WTC11 (cell line): ENCODE data around the gene SERPINF2. TPM values are rescaled to one million over a fixed set of nuclear protein-coding genes. Genes with fewer than 3 reads are reported as not detected.

ENCODE experiments used
- ATAC-seq: fragments of 200-7000 bp; cut with Tn5 transposase; 2 replicates; pipeline ENCODE4 v1.10.0; 2021; ENCODE audit warnings: mild to moderate bottlenecking, moderate library complexity
- CTCF ChIA-PET: fragments of 300-600 bp; sonication (Branson Sonifier 250); formaldehyde crosslinking; loops from one replicate; lab custom pipeline; 2021; ENCODE audit warnings: antibody characterized with exemption; lab: Charles Lee
- POLR2A ChIA-PET: fragments of 350-600 bp; sonication (Branson Sonifier 250); formaldehyde crosslinking; loops from one replicate; lab custom pipeline; 2021; ENCODE audit warnings: antibody characterized with exemption; lab: Charles Lee
- DNase-seq: peaks from one replicate; pipeline ENCODE4 v3.0.0; 2021; ENCODE audit warnings: low spot score
- H3K27ac Mint-ChIP-seq: 2 replicates; pipeline ENCODE4 v1.8.0; 2021; ENCODE audit warnings: mixed read lengths
- H3K27me3 Mint-ChIP-seq: 2 replicates; pipeline ENCODE4 v1.8.0; 2021; ENCODE audit warnings: low read depth, mild to moderate bottlenecking, moderate library complexity, mixed read lengths
- H3K36me3 Mint-ChIP-seq: 2 replicates; pipeline ENCODE4 v1.8.0; 2021; ENCODE audit warnings: mixed read lengths
- H3K4me1 Mint-ChIP-seq: 2 replicates; pipeline ENCODE4 v1.8.0; 2022; ENCODE audit warnings: mixed read lengths
- H3K4me3 Mint-ChIP-seq: 2 replicates; pipeline ENCODE4 v1.8.0; 2021; ENCODE audit warnings: mild to moderate bottlenecking, moderate library complexity, mixed read lengths
- H3K9me3 Mint-ChIP-seq: 2 replicates; pipeline ENCODE4 v1.8.0; 2021; ENCODE audit warnings: mixed read lengths
- CREB1 ChIP-seq: sonication (generic); formaldehyde crosslinking; IDR thresholded peaks from 2 replicates; pipeline ENCODE4 v1.8.0; 2023; ENCODE audit warnings: mild to moderate bottlenecking, missing genetic modification reagents
- FOXP1 ChIP-seq: sonication (generic); formaldehyde crosslinking; IDR thresholded peaks from 2 replicates; pipeline ENCODE4 v1.8.0; 2022; ENCODE audit warnings: missing genetic modification reagents, mild to moderate bottlenecking, moderate library complexity, borderline replicate concordance
- GABPB1 ChIP-seq: sonication (generic); formaldehyde crosslinking; IDR thresholded peaks from 2 replicates; pipeline ENCODE4 v1.8.1; 2023; ENCODE audit warnings: mild to moderate bottlenecking, missing genetic modification reagents
- GRHL2 ChIP-seq: fragments of 250-450 bp; sonication (Bioruptor Pico); IDR thresholded peaks from 2 replicates; pipeline ENCODE4 v1.8.0; 2022; ENCODE audit warnings: mild to moderate bottlenecking, moderate library complexity; ENCODE audit not compliant: insufficient replicate concordance, severe bottlenecking
- JAZF1 ChIP-seq: fragments of 250-450 bp; sonication (Bioruptor Pico); IDR thresholded peaks from 2 replicates; pipeline ENCODE4 v1.9.0; 2021; ENCODE audit warnings: moderate library complexity, mild to moderate bottlenecking, inconsistent platforms
- OVOL2 ChIP-seq: fragments of 250-450 bp; sonication (Bioruptor Pico); IDR thresholded peaks from 2 replicates; pipeline ENCODE4 v1.9.0; 2021; ENCODE audit warnings: mild to moderate bottlenecking, borderline replicate concordance
- PRRX2 ChIP-seq: fragments of 250-450 bp; sonication (Bioruptor Pico); IDR thresholded peaks from 2 replicates; pipeline ENCODE4 v1.8.0; 2021; ENCODE audit warnings: mild to moderate bottlenecking
- ZNF138 ChIP-seq: sonication (generic); formaldehyde crosslinking; conservative IDR thresholded peaks from 2 replicates; pipeline ENCODE4 v1.8.1; 2022; ENCODE audit warnings: mild to moderate bottlenecking, moderate library complexity, missing genetic modification reagents
- ZNF232 ChIP-seq: sonication (generic); formaldehyde crosslinking; IDR thresholded peaks from 2 replicates; pipeline ENCODE4 v1.8.0; 2022; ENCODE audit warnings: mild to moderate bottlenecking, missing genetic modification reagents
- ZNF396 ChIP-seq: fragments of 250-450 bp; sonication (Bioruptor Pico); IDR thresholded peaks from 2 replicates; pipeline ENCODE4 v1.8.0; 2021; ENCODE audit warnings: mild to moderate bottlenecking, moderate library complexity, borderline replicate concordance
- ZNF425 ChIP-seq: fragments of 250-450 bp; sonication (Bioruptor Pico); conservative IDR thresholded peaks from 2 replicates; pipeline ENCODE4 v1.9.0; 2021; ENCODE audit warnings: mild to moderate bottlenecking
- ZSCAN18 ChIP-seq: fragments of 250-450 bp; sonication (Bioruptor Pico); IDR thresholded peaks from 2 replicates; pipeline ENCODE4 v2.1.2; 2022; ENCODE audit warnings: mild to moderate bottlenecking, moderate library complexity
- total RNA-seq: library from RNA; stranded (reverse); gene quantifications from 3 replicates; pipeline ENCODE4 v1.2.3, GENCODE V29; 2021
- TF ChIP-seq, protein P1 (sequence below): sonication (generic); formaldehyde crosslinking; IDR thresholded peaks from 2 replicates; pipeline ENCODE4 v1.8.0; 2023; ENCODE audit warnings: missing genetic modification reagents
- TF ChIP-seq, protein P2 (sequence below): sonication (generic); formaldehyde crosslinking; IDR thresholded peaks from 2 replicates; pipeline ENCODE4 v1.8.1; 2022; ENCODE audit warnings: low read depth, mild to moderate bottlenecking, moderate library complexity, missing genetic modification reagents, borderline replicate concordance
- TF ChIP-seq, protein P3 (sequence below): sonication (generic); formaldehyde crosslinking; IDR thresholded peaks from 2 replicates; pipeline ENCODE4 v1.8.1; 2022; ENCODE audit warnings: mild to moderate bottlenecking, moderate library complexity, missing genetic modification reagents
- TF ChIP-seq, protein P4 (sequence below): sonication (generic); formaldehyde crosslinking; IDR thresholded peaks from 2 replicates; pipeline ENCODE4 v1.8.1; 2023; ENCODE audit warnings: mild to moderate bottlenecking, missing genetic modification reagents
- TF ChIP-seq, protein P5 (sequence below): sonication (generic); formaldehyde crosslinking; IDR thresholded peaks from 2 replicates; pipeline ENCODE4 v1.8.0; 2022; ENCODE audit warnings: mild to moderate bottlenecking, missing genetic modification reagents
- TF ChIP-seq, protein P6 (sequence below): fragments of 250-450 bp; sonication (Bioruptor Pico); IDR thresholded peaks from 2 replicates; pipeline ENCODE4 v1.9.0; 2021; ENCODE audit warnings: mild to moderate bottlenecking

The SERPINF2 gene
- total RNA-seq, 1 experiment from 2014 or later = 1.6 TPM

GRCh38 chr17:1730326-1731193 is 12.1 kb upstream of the SERPINF2 start:
- CTCF ChIA-PET = no interaction called here
- DNase-seq (no peak), ATAC-seq (no peak)
- Mint-ChIP-seq H3K4me3 (no peak overlapping the region), H3K27ac (no peak overlapping the region), H3K9me3 (no peaks in the 10 kb centered on the region), H3K4me1 (peaks cover 1% of the 10 kb centered on the region; the same call in 1 of the 2 replicates), H3K27me3 (no peaks in the 10 kb centered on the region), H3K36me3 (no peaks in the 10 kb centered on the region; the same call in 1 of the 2 replicates)
- TF ChIP-seq ZNF396 = no peak
- TF ChIP-seq ZNF138 = no peak
- POLR2A ChIA-PET = no interaction called here

- ChIA-PET POLR2A (interaction anchor here (0.6 kb wide), 1 partner anchor 499 kb away, joined by 6 read pairs; no protein-coding TSS in a partner anchor), CTCF (no interaction called here)
- DNase-seq = no peak
- no peaks in the 10 kb centered on the region for H3K4me1 Mint-ChIP-seq
- TF ChIP-seq FOXP1 (CRISPR knock-in tag) = no peak
- no peak for TF ChIP-seq OVOL2 (CRISPR knock-in tag)
- TF ChIP-seq, protein P1, sequence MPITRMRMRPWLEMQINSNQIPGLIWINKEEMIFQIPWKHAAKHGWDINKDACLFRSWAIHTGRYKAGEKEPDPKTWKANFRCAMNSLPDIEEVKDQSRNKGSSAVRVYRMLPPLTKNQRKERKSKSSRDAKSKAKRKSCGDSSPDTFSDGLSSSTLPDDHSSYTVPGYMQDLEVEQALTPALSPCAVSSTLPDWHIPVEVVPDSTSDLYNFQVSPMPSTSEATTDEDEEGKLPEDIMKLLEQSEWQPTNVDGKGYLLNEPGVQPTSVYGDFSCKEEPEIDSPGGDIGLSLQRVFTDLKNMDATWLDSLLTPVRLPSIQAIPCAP = no peak
- no peak for TF ChIP-seq GRHL2 (CRISPR knock-in tag)
- TF ChIP-seq, protein P2, sequence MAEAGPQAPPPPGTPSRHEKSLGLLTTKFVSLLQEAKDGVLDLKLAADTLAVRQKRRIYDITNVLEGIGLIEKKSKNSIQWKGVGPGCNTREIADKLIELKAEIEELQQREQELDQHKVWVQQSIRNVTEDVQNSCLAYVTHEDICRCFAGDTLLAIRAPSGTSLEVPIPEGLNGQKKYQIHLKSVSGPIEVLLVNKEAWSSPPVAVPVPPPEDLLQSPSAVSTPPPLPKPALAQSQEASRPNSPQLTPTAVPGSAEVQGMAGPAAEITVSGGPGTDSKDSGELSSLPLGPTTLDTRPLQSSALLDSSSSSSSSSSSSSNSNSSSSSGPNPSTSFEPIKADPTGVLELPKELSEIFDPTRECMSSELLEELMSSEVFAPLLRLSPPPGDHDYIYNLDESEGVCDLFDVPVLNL (CRISPR knock-in tag) = no peak
- no peak for TF ChIP-seq ZSCAN18 (CRISPR knock-in tag)
- TF ChIP-seq ZNF232 (CRISPR knock-in tag) = no peak
- TF ChIP-seq ZNF138 = no peak
- no peak for TF ChIP-seq GABPB1
- TF ChIP-seq ZNF425 (CRISPR knock-in tag) = no peak
- no peak overlapping the region for H3K27ac Mint-ChIP-seq
- H3K36me3 Mint-ChIP-seq = no peaks in the 10 kb centered on the region; the same call in 1 of the 2 replicates
- H3K4me3 Mint-ChIP-seq = no peak overlapping the region
- H3K9me3 Mint-ChIP-seq = no peaks in the 10 kb centered on the region
- H3K27me3 Mint-ChIP-seq = no peaks in the 10 kb centered on the region
- no peak for ATAC-seq
These were observed 11.5 kb upstream of the SERPINF2 start for GRCh38 chr17:1731194-1731506.

GRCh38 chr17:1732241-1732832 is 10.3 kb upstream of the SERPINF2 start:
- Mint-ChIP-seq H3K36me3 (peaks cover 3% of the 10 kb centered on the region), H3K4me1 (no peaks in the 10 kb centered on the region), H3K27ac (no peak overlapping the region), H3K4me3 (no peak overlapping the region), H3K9me3 (no peaks in the 10 kb centered on the region), H3K27me3 (no peaks in the 10 kb centered on the region)
- no peak for ATAC-seq
- ChIA-PET CTCF (interaction anchor here (0.6 to 0.9 kb wide), 2 partner anchors 51 to 805 kb away, joined by 3 to 4 read pairs; no protein-coding TSS in a partner anchor), POLR2A (interaction anchor here (0.5 to 1.2 kb wide), 3 partner anchors 14 to 96 kb away, joined by 3 read pairs; no protein-coding TSS in a partner anchor)
- no peak for DNase-seq
- TF ChIP-seq, protein P3, sequence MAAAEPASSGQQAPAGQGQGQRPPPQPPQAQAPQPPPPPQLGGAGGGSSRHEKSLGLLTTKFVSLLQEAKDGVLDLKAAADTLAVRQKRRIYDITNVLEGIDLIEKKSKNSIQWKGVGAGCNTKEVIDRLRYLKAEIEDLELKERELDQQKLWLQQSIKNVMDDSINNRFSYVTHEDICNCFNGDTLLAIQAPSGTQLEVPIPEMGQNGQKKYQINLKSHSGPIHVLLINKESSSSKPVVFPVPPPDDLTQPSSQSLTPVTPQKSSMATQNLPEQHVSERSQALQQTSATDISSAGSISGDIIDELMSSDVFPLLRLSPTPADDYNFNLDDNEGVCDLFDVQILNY (CRISPR knock-in tag) = no peak
- TF ChIP-seq, protein P4, sequence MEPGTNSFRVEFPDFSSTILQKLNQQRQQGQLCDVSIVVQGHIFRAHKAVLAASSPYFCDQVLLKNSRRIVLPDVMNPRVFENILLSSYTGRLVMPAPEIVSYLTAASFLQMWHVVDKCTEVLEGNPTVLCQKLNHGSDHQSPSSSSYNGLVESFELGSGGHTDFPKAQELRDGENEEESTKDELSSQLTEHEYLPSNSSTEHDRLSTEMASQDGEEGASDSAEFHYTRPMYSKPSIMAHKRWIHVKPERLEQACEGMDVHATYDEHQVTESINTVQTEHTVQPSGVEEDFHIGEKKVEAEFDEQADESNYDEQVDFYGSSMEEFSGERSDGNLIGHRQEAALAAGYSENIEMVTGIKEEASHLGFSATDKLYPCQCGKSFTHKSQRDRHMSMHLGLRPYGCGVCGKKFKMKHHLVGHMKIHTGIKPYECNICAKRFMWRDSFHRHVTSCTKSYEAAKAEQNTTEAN (CRISPR knock-in tag) = no peak
- TF ChIP-seq, protein P5, sequence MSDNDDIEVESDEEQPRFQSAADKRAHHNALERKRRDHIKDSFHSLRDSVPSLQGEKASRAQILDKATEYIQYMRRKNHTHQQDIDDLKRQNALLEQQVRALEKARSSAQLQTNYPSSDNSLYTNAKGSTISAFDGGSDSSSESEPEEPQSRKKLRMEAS = no peak
- TF ChIP-seq CREB1 (CRISPR knock-in tag) = no peak
- no peak for TF ChIP-seq JAZF1 (CRISPR knock-in tag)
- TF ChIP-seq, protein P1 = no peak
- TF ChIP-seq PRRX2 (CRISPR knock-in tag) = no peak
- TF ChIP-seq, protein P6, sequence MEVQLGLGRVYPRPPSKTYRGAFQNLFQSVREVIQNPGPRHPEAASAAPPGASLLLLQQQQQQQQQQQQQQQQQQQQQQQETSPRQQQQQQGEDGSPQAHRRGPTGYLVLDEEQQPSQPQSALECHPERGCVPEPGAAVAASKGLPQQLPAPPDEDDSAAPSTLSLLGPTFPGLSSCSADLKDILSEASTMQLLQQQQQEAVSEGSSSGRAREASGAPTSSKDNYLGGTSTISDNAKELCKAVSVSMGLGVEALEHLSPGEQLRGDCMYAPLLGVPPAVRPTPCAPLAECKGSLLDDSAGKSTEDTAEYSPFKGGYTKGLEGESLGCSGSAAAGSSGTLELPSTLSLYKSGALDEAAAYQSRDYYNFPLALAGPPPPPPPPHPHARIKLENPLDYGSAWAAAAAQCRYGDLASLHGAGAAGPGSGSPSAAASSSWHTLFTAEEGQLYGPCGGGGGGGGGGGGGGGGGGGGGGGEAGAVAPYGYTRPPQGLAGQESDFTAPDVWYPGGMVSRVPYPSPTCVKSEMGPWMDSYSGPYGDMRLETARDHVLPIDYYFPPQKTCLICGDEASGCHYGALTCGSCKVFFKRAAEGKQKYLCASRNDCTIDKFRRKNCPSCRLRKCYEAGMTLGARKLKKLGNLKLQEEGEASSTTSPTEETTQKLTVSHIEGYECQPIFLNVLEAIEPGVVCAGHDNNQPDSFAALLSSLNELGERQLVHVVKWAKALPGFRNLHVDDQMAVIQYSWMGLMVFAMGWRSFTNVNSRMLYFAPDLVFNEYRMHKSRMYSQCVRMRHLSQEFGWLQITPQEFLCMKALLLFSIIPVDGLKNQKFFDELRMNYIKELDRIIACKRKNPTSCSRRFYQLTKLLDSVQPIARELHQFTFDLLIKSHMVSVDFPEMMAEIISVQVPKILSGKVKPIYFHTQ = no peak
